HG03469 (cell line): Measurements from ENCODE around the gene AQP1.

Source experiments
- ATAC-seq: cut with Tn5 transposase; IDR thresholded peaks from one replicate; pipeline ENCODE4 v1.9.1; 2021; ENCODE audit warnings: mild to moderate bottlenecking, moderate library complexity, moderate number of reproducible peaks; ENCODE audit not compliant: unreplicated experiment

The AQP1 gene

DNA sequence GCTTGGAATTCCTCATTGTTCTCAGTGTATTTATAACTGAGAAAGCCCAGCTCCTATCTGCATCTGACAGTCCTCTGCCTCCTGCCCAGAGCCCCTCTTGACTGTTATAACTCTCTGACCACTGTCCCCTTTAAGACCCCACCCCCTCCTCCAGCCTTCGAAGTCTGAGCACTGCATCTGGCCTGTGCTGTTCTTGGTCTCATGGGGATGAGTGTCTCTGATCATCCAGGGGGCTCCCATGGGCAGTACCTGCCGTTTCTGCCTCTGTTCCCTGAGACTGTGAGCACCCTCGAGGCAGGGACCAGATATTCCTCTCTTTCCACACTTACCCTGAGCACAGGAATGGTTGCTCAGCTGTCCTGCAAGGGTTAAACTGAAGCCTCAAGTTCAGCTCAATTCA, 59.8 kb downstream of the AQP1 start:
- ATAC-seq: no peak

- ATAC-seq: no peak
Observed at GRCh38 chr7:30971840-30972563, 60.3 kb downstream of the AQP1 start.

GRCh38 chr7:30973292-30973691, 61.6 kb downstream of the AQP1 start:
- ATAC-seq: no peak

GRCh38 chr7:30973791-30974604, 62.3 kb downstream of the AQP1 start:
- no peak for ATAC-seq

- peak; percentile 89 for ATAC-seq
Observed at GRCh38 chr7:30974605-30975255, 63.1 kb downstream of the AQP1 start.
